Liver (tissue), 9 donors: Measurements from ENCODE around the gene LAMB1. TPM values are rescaled to one million over a fixed set of nuclear protein-coding genes. Genes with fewer than 3 reads are reported as not detected.

ENCODE experiments used
- DNase-seq: peaks from one replicate; pipeline ENCODE4 v3.0.0-alpha.2; 2017; ENCODE audit warnings: low spot score
- H3K27ac ChIP-seq, 2 donors: one replicate each; pipeline ENCODE4 v1.7.0; 2013; ENCODE audit warnings: inconsistent platforms in 2 of 2, low read length in 2 of 2, control low read depth in 1 of 2, low read depth in 1 of 2, mild to moderate bottlenecking in 1 of 2
- H3K27me3 ChIP-seq, 4 donors: one replicate each; pipeline versions ENCODE4 v1.6.1 to v1.7.0; 2013; ENCODE audit warnings: low read length in 3 of 4, inconsistent platforms in 1 of 4, mild to moderate bottlenecking in 1 of 4, moderate library complexity in 1 of 4; ENCODE audit not compliant: control insufficient read depth in 4 of 4, insufficient read depth in 4 of 4
- H3K36me3 ChIP-seq, 4 donors: one replicate each; pipeline versions ENCODE4 v1.6.1 to v1.7.0; 2013; ENCODE audit warnings: low read length in 3 of 4, mild to moderate bottlenecking in 3 of 4, low read depth in 1 of 4, moderate library complexity in 1 of 4; ENCODE audit not compliant: control insufficient read depth in 4 of 4, insufficient read depth in 3 of 4
- H3K4me1 ChIP-seq, 4 donors: one replicate each; pipeline versions ENCODE4 v1.6.1 to v1.7.0; 2013; ENCODE audit warnings: low read length in 3 of 4, mild to moderate bottlenecking in 3 of 4, moderate library complexity in 1 of 4; ENCODE audit not compliant: control insufficient read depth in 4 of 4, insufficient read depth in 4 of 4
- H3K4me3 ChIP-seq, 3 donors: one replicate each; pipeline versions ENCODE4 v1.6.1 to v1.7.0; 2013; ENCODE audit warnings: low read length in 3 of 3, control low read depth in 1 of 3, low read depth in 1 of 3, mild to moderate bottlenecking in 1 of 3
- H3K9ac ChIP-seq, 2 donors: one replicate each; pipeline ENCODE4 v1.7.0; 2013; ENCODE audit warnings: low read length in 2 of 2, mild to moderate bottlenecking in 2 of 2, moderate library complexity in 2 of 2, control low read depth in 1 of 2, low read depth in 1 of 2
- H3K9me3 ChIP-seq, 4 donors: one replicate each; pipeline versions ENCODE4 v1.6.1 to v1.7.0; 2013; ENCODE audit warnings: low read length in 3 of 4; ENCODE audit not compliant: control insufficient read depth in 4 of 4
- EGR1 ChIP-seq, 2 donors: IDR thresholded peaks; 2 replicates each; pipeline ENCODE4 v1.6.1; 2016 to 2018; ENCODE audit warnings: antibody characterized with exemption in 2 of 2, low read depth in 2 of 2
- FOXA1 ChIP-seq: IDR thresholded peaks from 2 replicates; pipeline ENCODE4 v1.6.1; 2016; ENCODE audit warnings: antibody characterized with exemption
- FOXA2 ChIP-seq: IDR thresholded peaks from 2 replicates; pipeline ENCODE4 v1.6.1; 2016; ENCODE audit warnings: antibody characterized with exemption
- GABPA ChIP-seq, 2 donors: IDR thresholded peaks in 1 of 2; conservative IDR thresholded peaks in 1 of 2; 2 replicates each; pipeline ENCODE4 v1.6.1; 2016; ENCODE audit warnings: antibody characterized with exemption in 2 of 2, mild to moderate bottlenecking in 1 of 2, moderate library complexity in 1 of 2
- HNF4A ChIP-seq, 2 donors: conservative IDR thresholded peaks; 2 replicates each; pipeline ENCODE4 v1.6.1; 2016; ENCODE audit warnings: antibody characterized with exemption in 2 of 2, mild to moderate bottlenecking in 2 of 2
- JUND ChIP-seq, 2 donors: IDR thresholded peaks; 2 replicates each; pipeline ENCODE4 v1.6.1; 2016; ENCODE audit warnings: antibody characterized with exemption in 2 of 2
- NR2F2 ChIP-seq: IDR thresholded peaks from 2 replicates; pipeline ENCODE4 v1.6.1; 2016; ENCODE audit warnings: antibody characterized with exemption
- RAD21 ChIP-seq, 2 donors: IDR thresholded peaks; 2 replicates each; pipeline ENCODE4 v1.6.1; 2016; ENCODE audit warnings: antibody characterized with exemption in 2 of 2, mild to moderate bottlenecking in 2 of 2
- SP1 ChIP-seq: IDR thresholded peaks from 2 replicates; pipeline ENCODE4 v1.6.1; 2018; ENCODE audit warnings: antibody characterized with exemption, mild to moderate bottlenecking
- TAF1 ChIP-seq: conservative IDR thresholded peaks from 2 replicates; pipeline ENCODE4 v1.6.1; 2016; ENCODE audit warnings: antibody characterized with exemption, mild to moderate bottlenecking
- YY1 ChIP-seq: IDR thresholded peaks from 2 replicates; pipeline ENCODE4 v1.6.1; 2016; ENCODE audit warnings: antibody characterized with exemption, mild to moderate bottlenecking
- WGBS: extraction: QIAGEN DNeasy Blood & Tissue Kit; methylation state at CpG from one replicate; pipeline ENCODE4 v1.1.7; 2013; 5-methylcytosine and 5-hydroxymethylcytosine counted together
- polyA plus RNA-seq, 2 donors: library from polyadenylated mRNA; stranded (reverse) in 1 of 2; unstranded in 1 of 2; fragments of 200-250 nt in 1 of 2; fragments of >200 nt in 1 of 2; fragmentation: Nextera tagmentation in 1 of 2; extraction: Ambion mirVana in 1 of 2; gene quantifications; one replicate each; pipeline versions ENCODE4 v1.2.1 to v1.2.3, GENCODE V29; 2013 to 2015
- total RNA-seq, 2 donors: library from RNA; depleted of rRNA; stranded (reverse); fragments of >200 nt; gene quantifications; one replicate each; pipeline ENCODE4 v1.2.3, GENCODE V29; 2014
- TF ChIP-seq, protein P1 (sequence below): IDR thresholded peaks from 2 replicates; pipeline ENCODE4 v1.6.1; 2016; ENCODE audit warnings: antibody characterized with exemption
- TF ChIP-seq, protein P2 (sequence below): IDR thresholded peaks from 2 replicates; pipeline ENCODE4 v1.6.1; 2016; ENCODE audit warnings: antibody characterized with exemption, mild to moderate bottlenecking
- TF ChIP-seq, protein P3 (sequence below): fragments of 150-350 bp; IDR thresholded peaks from 2 replicates; pipeline ENCODE4 v1.5.1; 2017; ENCODE audit warnings: improper control_type of control experiment, low read depth, low read length; ENCODE audit not compliant: missing input control
- donor health status: healthy.
- donor health status: healthy.
- donor health status: healthy.
- donor health status: healthy.
- donor health status: healthy.

LAMB1 gene
- total and polyA plus RNA-seq, 4 donors: 12.6 to 63.1 (median 25.8) TPM

DNA sequence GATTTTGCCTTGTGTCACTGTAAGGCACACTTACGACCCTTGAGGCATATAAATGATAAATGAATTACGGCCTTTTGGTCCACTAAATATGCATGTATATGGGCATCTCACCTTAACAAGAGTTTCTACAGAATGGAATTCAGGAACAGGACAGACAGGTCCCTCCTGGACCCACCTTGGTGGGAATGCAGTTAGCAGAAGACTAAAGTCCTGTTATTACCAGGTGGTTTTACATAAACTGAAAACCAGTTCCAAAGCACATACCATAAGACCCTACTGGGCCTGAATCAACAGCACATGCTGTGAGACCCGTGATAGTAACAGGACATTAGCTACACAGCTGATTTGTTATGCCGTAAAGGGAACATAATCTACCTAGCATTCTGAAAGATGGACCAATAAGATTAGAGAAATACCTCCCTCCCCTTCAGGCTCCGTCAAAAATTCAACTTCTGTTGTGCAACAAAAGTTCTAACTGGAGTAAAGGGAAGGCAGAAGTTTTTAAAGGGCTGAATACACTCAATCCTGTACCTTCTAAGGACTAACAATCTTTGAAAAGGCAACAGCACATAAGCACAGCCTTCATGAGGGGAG is 24.0 kb downstream of the LAMB1 start:
- no peaks in the 10 kb centered on the region for H3K27me3 ChIP-seq
- H3K4me3 ChIP-seq: no peak overlapping the region
- H3K9me3 ChIP-seq: no peaks in the 10 kb centered on the region
- no peak overlapping the region for H3K27ac ChIP-seq
- no peak for DNase-seq
- no peaks in the 10 kb centered on the region for H3K36me3 ChIP-seq
- WGBS: 73% methylated on average over 5 of the region's 5 CpGs
- H3K9ac ChIP-seq: no peak overlapping the region
- no peaks in the 10 kb centered on the region for H3K4me1 ChIP-seq
- TF ChIP-seq YY1 (no peak), NR2F2 (no peak)
- TF ChIP-seq, protein P1, sequence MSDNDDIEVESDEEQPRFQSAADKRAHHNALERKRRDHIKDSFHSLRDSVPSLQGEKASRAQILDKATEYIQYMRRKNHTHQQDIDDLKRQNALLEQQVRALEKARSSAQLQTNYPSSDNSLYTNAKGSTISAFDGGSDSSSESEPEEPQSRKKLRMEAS: no peak

DNA sequence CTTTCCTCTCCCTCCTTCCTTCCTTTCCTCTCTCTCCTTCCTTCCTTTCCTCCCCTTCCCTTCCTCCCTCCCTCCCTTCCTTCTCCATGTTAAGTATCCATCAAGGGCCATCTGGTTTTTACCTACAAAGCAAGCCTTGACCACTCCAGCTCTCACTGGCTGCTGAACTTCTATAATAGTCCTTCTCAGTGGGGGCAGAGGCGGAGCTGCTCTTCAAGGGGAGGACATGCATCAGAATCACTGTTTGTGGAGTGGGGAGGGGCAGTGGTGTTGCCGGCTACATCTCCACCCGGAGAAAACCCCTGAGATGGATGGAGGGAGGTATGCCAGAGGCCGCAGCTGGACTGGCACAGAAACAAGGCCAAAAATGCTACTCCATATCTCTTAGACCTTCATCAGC is 25.9 kb downstream of the LAMB1 start:
- no peak for TF ChIP-seq EGR1 (IDR thresholded peaks at IDR 0.05; ENCODE audit: low read depth in 2 of 2)
- TF ChIP-seq HNF4A (conservative IDR thresholded peaks at IDR 0.05): no peak
- TF ChIP-seq RAD21 (IDR thresholded peaks at IDR 0.05): no peak
- no peak for TF ChIP-seq FOXA1
- no peak for TF ChIP-seq FOXA2
- no peaks in the 10 kb centered on the region for H3K9me3 ChIP-seq
- H3K27me3 ChIP-seq: no peaks in the 10 kb centered on the region
- H3K4me3 ChIP-seq: no peak overlapping the region
- H3K36me3 ChIP-seq: no peaks in the 10 kb centered on the region
- no peak for DNase-seq
- no peak overlapping the region for H3K27ac ChIP-seq
- H3K4me1 ChIP-seq: peaks cover 0 to 1% (median 0%) of the 10 kb centered on the region in 4 donors
- WGBS: 95% methylated on average over 4 of the region's 4 CpGs
- no peak overlapping the region for H3K9ac ChIP-seq

DNA sequence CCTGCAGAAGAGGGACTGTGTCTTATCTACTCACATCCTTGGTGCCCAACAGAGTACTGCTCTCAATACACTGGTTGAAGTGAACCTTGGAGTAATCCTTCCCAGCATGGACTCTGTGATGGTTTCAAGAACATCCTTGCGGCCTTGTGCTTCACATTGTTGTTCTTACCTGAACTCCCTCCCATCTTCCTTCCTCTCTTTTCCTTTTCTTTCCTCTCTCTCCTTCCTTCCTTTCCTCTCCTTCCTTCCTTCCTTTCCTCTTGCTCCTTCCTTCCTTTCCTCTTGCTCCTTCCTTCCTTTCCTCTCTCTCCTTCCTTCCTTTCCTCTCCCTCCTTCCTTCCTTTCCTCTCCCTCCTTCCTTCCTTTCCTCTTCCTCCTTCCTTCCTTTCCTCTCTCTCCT is 26.3 kb downstream of the LAMB1 start:
- TF ChIP-seq GABPA (IDR thresholded peaks at IDR 0.05 in 1 of 2, conservative IDR thresholded peaks at IDR 0.05 in 1 of 2): no peak
- no peak for TF ChIP-seq JUND (IDR thresholded peaks at IDR 0.05)
- TF ChIP-seq NR2F2: no peak
- no peak for TF ChIP-seq FOXA1
- TF ChIP-seq SP1: no peak
- TF ChIP-seq RAD21 (IDR thresholded peaks at IDR 0.05): no peak
- TF ChIP-seq, protein P1: no peak
- no peak for TF ChIP-seq FOXA2
- no peak overlapping the region for H3K27ac ChIP-seq
- no peak overlapping the region for H3K4me3 ChIP-seq
- H3K9ac ChIP-seq: no peak overlapping the region
- H3K27me3 ChIP-seq: no peaks in the 10 kb centered on the region
- 90% methylated on average over 1 of the region's 1 CpG for WGBS
- H3K36me3 ChIP-seq: no peaks in the 10 kb centered on the region
- peaks cover 0 to 1% (median 0%) of the 10 kb centered on the region in 4 donors for H3K4me1 ChIP-seq
- H3K9me3 ChIP-seq: no peaks in the 10 kb centered on the region
- no peak for DNase-seq

DNA sequence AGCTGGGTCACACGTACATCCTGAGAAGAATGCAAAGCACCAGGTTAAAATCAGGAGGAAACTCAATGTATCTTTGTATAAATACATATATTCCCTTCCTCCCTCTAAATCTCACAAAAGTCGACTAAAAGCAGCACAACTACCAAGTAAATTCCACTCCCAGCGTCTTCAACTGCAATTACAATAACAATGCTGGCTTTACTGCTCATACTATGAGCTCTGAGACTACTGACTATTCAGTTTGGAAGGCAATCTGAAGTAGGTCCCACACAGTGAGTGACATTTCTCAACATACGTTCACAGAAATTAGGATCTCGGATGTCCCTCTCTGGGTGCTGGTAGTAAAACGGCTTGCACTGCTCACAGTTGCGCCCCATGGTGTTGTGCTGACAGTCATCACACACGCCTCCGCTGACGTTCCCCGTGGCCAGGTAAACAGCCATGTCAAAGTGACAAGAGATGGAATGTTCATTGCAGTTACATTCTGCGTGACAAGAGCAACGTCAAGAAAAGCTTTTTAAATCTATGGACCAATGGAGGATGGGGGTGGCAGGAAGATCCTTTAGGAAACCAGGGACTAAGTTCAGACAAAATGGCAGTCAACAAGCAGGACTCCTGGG is 27.5 kb downstream of the LAMB1 start:
- no peak for DNase-seq
- Histone ChIP-seq H3K27ac (no peak overlapping the region), H3K9ac (no peak overlapping the region), H3K27me3 (no peaks in the 10 kb centered on the region), H3K4me1 (peaks cover 0 to 5% (median 0%) of the 10 kb centered on the region in 4 donors), H3K36me3 (no peaks in the 10 kb centered on the region), H3K9me3 (no peaks in the 10 kb centered on the region), H3K4me3 (no peak overlapping the region)
- TF ChIP-seq NR2F2: no peak
- no peak for TF ChIP-seq TAF1
- TF ChIP-seq, protein P1: no peak
- TF ChIP-seq HNF4A (conservative IDR thresholded peaks at IDR 0.05): no peak
- TF ChIP-seq, protein P2, sequence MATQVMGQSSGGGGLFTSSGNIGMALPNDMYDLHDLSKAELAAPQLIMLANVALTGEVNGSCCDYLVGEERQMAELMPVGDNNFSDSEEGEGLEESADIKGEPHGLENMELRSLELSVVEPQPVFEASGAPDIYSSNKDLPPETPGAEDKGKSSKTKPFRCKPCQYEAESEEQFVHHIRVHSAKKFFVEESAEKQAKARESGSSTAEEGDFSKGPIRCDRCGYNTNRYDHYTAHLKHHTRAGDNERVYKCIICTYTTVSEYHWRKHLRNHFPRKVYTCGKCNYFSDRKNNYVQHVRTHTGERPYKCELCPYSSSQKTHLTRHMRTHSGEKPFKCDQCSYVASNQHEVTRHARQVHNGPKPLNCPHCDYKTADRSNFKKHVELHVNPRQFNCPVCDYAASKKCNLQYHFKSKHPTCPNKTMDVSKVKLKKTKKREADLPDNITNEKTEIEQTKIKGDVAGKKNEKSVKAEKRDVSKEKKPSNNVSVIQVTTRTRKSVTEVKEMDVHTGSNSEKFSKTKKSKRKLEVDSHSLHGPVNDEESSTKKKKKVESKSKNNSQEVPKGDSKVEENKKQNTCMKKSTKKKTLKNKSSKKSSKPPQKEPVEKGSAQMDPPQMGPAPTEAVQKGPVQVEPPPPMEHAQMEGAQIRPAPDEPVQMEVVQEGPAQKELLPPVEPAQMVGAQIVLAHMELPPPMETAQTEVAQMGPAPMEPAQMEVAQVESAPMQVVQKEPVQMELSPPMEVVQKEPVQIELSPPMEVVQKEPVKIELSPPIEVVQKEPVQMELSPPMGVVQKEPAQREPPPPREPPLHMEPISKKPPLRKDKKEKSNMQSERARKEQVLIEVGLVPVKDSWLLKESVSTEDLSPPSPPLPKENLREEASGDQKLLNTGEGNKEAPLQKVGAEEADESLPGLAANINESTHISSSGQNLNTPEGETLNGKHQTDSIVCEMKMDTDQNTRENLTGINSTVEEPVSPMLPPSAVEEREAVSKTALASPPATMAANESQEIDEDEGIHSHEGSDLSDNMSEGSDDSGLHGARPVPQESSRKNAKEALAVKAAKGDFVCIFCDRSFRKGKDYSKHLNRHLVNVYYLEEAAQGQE: no peak
- TF ChIP-seq GABPA (IDR thresholded peaks at IDR 0.05 in 1 of 2, conservative IDR thresholded peaks at IDR 0.05 in 1 of 2): no peak
- TF ChIP-seq, protein P3, sequence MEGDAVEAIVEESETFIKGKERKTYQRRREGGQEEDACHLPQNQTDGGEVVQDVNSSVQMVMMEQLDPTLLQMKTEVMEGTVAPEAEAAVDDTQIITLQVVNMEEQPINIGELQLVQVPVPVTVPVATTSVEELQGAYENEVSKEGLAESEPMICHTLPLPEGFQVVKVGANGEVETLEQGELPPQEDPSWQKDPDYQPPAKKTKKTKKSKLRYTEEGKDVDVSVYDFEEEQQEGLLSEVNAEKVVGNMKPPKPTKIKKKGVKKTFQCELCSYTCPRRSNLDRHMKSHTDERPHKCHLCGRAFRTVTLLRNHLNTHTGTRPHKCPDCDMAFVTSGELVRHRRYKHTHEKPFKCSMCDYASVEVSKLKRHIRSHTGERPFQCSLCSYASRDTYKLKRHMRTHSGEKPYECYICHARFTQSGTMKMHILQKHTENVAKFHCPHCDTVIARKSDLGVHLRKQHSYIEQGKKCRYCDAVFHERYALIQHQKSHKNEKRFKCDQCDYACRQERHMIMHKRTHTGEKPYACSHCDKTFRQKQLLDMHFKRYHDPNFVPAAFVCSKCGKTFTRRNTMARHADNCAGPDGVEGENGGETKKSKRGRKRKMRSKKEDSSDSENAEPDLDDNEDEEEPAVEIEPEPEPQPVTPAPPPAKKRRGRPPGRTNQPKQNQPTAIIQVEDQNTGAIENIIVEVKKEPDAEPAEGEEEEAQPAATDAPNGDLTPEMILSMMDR: no peak
- WGBS: 91% methylated on average over 13 of the region's 13 CpGs
